H1 (cell line): ENCODE measurements around the gene PAIP1. TPM values are rescaled to one million over a fixed set of nuclear protein-coding genes. Genes with fewer than 3 reads are reported as not detected.

Experiments used
- EGR1 ChIP-seq: IDR thresholded peaks from 2 replicates; pipeline ENCODE4 v1.6.1; 2011; ENCODE audit warnings: low read depth, low read length, borderline replicate concordance
- HDAC6 ChIP-seq: IDR thresholded peaks from one replicate; pipeline ENCODE4 v1.7.1; 2012; ENCODE audit warnings: low read depth, mild to moderate bottlenecking, inconsistent platforms, low read length, moderate library complexity
- MAX ChIP-seq: IDR thresholded peaks from 2 replicates; pipeline ENCODE4 v1.6.1; 2012; ENCODE audit warnings: inconsistent platforms
- RNF2 ChIP-seq: fragments of 200-900, 300-1000 bp; sonication (generic); IDR thresholded peaks from 2 replicates; pipeline ENCODE4 v1.7.1; 2016; ENCODE audit warnings: borderline replicate concordance, low read depth, mild to moderate bottlenecking, antibody characterized with exemption, low read length; ENCODE audit not compliant: poor library complexity, severe bottlenecking; ENCODE audit errors: missing control alignments
- SAP30 ChIP-seq: fragments of 300-600 bp; sonication (generic); IDR thresholded peaks from 2 replicates; pipeline ENCODE4 v1.7.1; 2012; ENCODE audit warnings: low read length, moderate library complexity, mild to moderate bottlenecking, inconsistent platforms; ENCODE audit not compliant: insufficient read depth, insufficient replicate concordance
- TAF1 ChIP-seq: IDR thresholded peaks from 2 replicates; pipeline ENCODE4 v1.6.1; 2011; ENCODE audit warnings: mild to moderate bottlenecking, low read depth, low read length
- polyA plus RNA-seq, 7 experiments: library from polyadenylated mRNA; depleted of rRNA in 3 of 7; stranded (reverse) in 5 of 7; unstranded in 2 of 7; fragments of >200 nt in 5 of 7; fragments of 200-250 nt in 2 of 7; gene quantifications; 1 replicate in 5 of 7; 2 replicates in 1 of 7; 4 replicates in 1 of 7; pipeline versions ENCODE4 v1.2.1 to v1.2.3, GENCODE V29; 2011 to 2013; ENCODE audit warnings: missing spikeins in 2 of 7, mixed read lengths in 2 of 7
- total RNA-seq: library from RNA; stranded (reverse); fragmentation: NEBNext Ultra II Directional; extraction: Animal tissue kit (Norgen Biotek cat#: 25700); gene quantifications from 2 replicates; pipeline ENCODE4 v1.2.1, GENCODE V29; 2021
- TF ChIP-seq, protein P1 (sequence below): fragments of 300-600 bp; sonication (generic); IDR thresholded peaks from 2 replicates; pipeline ENCODE4 v1.7.1; 2012; ENCODE audit warnings: low read length, moderate library complexity, mild to moderate bottlenecking, inconsistent platforms; ENCODE audit not compliant: insufficient replicate concordance

PAIP1 gene
- total and polyA plus RNA-seq, 2 of the 8 experiments (the other 6 are each of a cell fraction or from before 2014, with no cell fraction given) = 62.9 to 89.5 TPM

DNA sequence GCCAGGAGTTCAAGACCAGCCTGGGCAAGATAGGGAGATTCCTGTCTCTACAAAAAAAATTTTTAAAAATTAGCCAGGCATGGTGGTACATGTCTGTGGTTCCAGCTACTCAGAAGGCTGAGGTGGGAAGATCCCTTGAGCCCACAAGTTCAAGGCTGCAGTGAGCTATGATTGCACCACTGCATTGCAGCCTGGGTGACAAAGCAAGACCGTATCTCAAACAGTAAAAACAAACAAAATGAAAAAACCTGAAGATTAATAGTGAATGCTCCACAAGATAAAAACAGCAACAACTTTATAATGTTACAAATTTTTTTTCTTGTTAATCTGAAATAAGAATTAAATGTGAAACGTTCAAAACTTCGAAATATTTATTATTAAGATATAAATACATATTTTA is 70.5 kb downstream of the PAIP1 start (continued):
- TF ChIP-seq, protein P1, sequence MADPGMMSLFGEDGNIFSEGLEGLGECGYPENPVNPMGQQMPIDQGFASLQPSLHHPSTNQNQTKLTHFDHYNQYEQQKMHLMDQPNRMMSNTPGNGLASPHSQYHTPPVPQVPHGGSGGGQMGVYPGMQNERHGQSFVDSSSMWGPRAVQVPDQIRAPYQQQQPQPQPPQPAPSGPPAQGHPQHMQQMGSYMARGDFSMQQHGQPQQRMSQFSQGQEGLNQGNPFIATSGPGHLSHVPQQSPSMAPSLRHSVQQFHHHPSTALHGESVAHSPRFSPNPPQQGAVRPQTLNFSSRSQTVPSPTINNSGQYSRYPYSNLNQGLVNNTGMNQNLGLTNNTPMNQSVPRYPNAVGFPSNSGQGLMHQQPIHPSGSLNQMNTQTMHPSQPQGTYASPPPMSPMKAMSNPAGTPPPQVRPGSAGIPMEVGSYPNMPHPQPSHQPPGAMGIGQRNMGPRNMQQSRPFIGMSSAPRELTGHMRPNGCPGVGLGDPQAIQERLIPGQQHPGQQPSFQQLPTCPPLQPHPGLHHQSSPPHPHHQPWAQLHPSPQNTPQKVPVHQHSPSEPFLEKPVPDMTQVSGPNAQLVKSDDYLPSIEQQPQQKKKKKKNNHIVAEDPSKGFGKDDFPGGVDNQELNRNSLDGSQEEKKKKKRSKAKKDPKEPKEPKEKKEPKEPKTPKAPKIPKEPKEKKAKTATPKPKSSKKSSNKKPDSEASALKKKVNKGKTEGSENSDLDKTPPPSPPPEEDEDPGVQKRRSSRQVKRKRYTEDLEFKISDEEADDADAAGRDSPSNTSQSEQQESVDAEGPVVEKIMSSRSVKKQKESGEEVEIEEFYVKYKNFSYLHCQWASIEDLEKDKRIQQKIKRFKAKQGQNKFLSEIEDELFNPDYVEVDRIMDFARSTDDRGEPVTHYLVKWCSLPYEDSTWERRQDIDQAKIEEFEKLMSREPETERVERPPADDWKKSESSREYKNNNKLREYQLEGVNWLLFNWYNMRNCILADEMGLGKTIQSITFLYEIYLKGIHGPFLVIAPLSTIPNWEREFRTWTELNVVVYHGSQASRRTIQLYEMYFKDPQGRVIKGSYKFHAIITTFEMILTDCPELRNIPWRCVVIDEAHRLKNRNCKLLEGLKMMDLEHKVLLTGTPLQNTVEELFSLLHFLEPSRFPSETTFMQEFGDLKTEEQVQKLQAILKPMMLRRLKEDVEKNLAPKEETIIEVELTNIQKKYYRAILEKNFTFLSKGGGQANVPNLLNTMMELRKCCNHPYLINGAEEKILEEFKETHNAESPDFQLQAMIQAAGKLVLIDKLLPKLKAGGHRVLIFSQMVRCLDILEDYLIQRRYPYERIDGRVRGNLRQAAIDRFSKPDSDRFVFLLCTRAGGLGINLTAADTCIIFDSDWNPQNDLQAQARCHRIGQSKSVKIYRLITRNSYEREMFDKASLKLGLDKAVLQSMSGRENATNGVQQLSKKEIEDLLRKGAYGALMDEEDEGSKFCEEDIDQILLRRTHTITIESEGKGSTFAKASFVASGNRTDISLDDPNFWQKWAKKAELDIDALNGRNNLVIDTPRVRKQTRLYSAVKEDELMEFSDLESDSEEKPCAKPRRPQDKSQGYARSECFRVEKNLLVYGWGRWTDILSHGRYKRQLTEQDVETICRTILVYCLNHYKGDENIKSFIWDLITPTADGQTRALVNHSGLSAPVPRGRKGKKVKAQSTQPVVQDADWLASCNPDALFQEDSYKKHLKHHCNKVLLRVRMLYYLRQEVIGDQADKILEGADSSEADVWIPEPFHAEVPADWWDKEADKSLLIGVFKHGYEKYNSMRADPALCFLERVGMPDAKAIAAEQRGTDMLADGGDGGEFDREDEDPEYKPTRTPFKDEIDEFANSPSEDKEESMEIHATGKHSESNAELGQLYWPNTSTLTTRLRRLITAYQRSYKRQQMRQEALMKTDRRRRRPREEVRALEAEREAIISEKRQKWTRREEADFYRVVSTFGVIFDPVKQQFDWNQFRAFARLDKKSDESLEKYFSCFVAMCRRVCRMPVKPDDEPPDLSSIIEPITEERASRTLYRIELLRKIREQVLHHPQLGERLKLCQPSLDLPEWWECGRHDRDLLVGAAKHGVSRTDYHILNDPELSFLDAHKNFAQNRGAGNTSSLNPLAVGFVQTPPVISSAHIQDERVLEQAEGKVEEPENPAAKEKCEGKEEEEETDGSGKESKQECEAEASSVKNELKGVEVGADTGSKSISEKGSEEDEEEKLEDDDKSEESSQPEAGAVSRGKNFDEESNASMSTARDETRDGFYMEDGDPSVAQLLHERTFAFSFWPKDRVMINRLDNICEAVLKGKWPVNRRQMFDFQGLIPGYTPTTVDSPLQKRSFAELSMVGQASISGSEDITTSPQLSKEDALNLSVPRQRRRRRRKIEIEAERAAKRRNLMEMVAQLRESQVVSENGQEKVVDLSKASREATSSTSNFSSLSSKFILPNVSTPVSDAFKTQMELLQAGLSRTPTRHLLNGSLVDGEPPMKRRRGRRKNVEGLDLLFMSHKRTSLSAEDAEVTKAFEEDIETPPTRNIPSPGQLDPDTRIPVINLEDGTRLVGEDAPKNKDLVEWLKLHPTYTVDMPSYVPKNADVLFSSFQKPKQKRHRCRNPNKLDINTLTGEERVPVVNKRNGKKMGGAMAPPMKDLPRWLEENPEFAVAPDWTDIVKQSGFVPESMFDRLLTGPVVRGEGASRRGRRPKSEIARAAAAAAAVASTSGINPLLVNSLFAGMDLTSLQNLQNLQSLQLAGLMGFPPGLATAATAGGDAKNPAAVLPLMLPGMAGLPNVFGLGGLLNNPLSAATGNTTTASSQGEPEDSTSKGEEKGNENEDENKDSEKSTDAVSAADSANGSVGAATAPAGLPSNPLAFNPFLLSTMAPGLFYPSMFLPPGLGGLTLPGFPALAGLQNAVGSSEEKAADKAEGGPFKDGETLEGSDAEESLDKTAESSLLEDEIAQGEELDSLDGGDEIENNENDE = no peak
- TF ChIP-seq EGR1 = no peak
- no peak for TF ChIP-seq SAP30
- TF ChIP-seq TAF1 = no peak
- no peak for TF ChIP-seq MAX
- no peak for TF ChIP-seq RNF2
- TF ChIP-seq HDAC6 = no peak
- TF ChIP-seq, all 59 proteins: peak for 0
